ENCODE measurements around the gene CDKN1C.

DNA sequence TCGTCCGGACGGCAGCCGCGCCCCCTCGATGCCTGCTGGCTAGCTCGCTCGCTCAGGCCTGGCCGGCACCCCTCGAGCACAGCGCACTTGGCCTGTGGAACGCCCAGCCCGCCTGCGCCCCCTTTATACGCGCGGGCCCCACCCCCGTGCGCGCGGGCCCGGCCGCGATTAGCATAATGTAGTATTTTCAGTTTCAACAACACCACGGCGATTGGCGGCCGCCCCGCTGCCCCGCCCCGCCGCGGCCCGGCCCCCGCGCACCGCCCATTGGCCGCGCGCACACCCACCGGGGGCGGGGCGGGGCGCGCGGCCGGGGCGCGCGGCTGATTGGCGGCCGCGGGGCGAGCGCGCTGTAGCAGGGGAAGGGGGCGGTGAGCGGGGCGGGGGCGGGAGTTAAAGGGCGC lies at the start of gene CDKN1C:
- TF ChIP-seq, protein P1, sequence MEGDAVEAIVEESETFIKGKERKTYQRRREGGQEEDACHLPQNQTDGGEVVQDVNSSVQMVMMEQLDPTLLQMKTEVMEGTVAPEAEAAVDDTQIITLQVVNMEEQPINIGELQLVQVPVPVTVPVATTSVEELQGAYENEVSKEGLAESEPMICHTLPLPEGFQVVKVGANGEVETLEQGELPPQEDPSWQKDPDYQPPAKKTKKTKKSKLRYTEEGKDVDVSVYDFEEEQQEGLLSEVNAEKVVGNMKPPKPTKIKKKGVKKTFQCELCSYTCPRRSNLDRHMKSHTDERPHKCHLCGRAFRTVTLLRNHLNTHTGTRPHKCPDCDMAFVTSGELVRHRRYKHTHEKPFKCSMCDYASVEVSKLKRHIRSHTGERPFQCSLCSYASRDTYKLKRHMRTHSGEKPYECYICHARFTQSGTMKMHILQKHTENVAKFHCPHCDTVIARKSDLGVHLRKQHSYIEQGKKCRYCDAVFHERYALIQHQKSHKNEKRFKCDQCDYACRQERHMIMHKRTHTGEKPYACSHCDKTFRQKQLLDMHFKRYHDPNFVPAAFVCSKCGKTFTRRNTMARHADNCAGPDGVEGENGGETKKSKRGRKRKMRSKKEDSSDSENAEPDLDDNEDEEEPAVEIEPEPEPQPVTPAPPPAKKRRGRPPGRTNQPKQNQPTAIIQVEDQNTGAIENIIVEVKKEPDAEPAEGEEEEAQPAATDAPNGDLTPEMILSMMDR (IDR thresholded peaks at IDR 0.05; ENCODE audit: low read depth, low read length): no peak
- TF ChIP-seq POLR2A (IDR thresholded peaks at IDR 0.05; ENCODE audit: extremely low read depth, insufficient read length): no peak
